RPMI8226 (cell line): Measurements from ENCODE around the gene LEMD1.

Experiments used
- DNase-seq: peaks from one replicate; pipeline ENCODE4 v3.0.0-alpha.2; 2015

The LEMD1 gene

DNA sequence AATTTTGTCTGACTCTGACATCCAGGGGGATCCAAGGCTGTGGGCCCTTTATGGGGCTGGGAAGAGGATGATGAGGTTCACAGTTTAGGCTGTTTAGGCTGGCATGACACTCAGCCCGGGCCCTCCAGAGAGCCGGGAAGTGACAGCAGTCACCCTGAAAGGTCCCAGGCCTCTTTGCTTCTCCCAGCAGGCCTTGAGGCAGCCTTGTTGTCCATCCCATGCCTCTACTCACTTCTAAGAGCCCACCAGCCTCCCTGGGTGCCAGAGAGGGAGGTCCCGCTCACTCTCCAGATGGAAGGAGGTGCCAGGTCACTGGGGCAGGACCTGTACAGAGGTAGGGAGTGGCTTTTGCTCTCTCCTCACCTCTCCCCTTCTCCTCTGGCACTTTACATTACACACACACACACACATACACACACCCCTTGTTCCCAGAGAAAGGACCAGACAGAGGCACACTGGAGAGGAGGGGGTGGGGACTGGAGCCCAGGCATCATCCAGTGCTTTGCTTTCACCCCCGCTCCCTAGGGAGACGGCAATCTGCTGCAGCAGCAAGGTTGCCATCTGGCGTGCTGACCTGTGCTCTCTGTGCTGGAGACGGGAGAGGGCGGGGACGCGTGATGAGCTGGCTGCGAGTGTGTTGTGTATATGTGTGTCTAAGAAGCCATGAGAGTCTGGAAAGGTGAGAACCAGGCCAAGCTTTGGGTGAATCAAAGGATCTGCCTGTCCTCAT is 69.7 kb downstream of the LEMD1 start:
- peak; percentile 77 for DNase-seq

DNA sequence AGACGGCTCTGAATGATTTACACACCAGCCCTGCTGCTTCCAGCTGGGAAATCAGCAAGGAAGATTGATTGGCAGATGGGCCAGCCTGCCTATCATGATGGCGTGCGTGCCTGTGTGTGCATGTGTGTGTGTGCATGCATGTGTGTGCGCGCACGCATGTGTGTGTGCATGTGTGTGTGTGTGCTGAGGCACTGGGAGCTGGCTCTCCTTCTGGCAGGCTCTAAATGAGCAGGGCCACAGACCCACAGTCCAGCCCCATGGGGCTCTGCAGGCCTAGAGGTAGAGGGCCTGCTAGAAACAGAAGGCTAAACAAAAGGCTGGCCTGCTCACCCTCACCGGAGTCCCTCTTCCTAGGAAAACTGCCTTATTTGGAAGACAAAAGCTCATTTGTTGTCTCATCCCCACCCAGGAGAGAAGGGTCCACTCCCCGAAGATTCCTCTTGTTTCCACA is 71.1 kb downstream of the LEMD1 start:
- DNase-seq: no peak

DNA sequence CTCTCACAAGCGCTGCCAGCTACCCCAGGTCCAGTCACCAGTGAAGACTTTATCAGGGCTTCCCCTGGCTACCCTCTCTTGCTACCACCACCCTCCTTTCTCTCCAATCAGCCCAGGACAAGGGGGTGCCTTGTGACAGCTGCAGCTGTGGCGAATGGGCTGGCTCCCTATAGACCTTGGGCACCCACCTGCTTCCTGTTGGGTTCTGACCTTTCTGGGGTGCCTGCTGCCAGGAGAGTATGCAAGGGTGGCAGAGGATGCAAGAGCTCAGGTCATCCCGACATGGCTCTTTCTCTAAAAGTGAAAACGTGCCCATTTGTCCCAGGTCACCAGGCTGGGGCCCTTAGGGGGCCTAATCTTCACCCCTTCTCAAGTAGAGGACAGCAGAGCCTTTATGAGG is 71.7 kb downstream of the LEMD1 start:
- DNase-seq: no peak

DNA sequence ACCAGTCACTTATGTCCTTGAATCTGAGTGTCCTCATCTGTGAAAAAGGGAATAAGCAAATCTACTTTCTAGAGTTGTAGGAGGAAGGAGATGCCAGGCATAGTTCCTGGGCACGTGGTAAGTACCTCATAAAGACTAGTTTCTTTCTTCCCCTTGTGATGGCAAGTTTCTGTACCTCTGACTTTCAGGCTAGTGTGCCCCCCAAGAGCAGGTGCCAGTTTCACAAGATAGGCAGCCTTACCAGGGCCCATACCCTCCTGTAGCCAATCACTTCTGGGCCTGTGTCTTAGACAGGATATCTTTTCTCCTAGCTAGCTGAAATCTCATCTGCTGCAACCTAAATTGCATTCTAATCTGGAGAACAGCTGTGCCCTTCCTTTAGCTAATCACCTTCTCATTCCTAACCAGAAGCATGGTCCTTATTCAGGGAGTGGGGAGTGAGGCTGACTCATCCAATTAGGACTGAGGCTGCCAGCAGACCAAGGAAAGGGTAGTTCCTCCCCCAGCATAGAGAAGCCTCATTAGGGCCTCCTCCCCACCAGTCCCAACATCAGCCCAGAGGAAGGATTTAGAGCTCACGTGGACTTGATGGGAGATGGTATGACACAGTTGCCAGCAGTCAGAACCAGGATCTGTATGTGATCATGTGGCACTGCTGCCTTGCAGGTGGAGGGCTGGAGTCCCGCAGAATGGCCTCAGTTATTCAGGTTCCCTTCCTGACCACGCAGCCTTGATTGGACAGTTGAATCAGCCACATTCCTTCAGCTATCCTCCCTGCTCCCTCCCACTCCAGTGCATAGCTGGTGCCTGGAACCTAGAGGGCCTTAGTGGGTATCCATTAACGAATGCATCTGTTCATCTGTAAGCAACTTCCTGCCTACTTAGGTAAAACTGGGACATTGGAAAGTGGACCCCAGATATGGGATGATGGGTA is 73.0 kb downstream of the LEMD1 start:
- peak; percentile 26 for DNase-seq

DNA sequence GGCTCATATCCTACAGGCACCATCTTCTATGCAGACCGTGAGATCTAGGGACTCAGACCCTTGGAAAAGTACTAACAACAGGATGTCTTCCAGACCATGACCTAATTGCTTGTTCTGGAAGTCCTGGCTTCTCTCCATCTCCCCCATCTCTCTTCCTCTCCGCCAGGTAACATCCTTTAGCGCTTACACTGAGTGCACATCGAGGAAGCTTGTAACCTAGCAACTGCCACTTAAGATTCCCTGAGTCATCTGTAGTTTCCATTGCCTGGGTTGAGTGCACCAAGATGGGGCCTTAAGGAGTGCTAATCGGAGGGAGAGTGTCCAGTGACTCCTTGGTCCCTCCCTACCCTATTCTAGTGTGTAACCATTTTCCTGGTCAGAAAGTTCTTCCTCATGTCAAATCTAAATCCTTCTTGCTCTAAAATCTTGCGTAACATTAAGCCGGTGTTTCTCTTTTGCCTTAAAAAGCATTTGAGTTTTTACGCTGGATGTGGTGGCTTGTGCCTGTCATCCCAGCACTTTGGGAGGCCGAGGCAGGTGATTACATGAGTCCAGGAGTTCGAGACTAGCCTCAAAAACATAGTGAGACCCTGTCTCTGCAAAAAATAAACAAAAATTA is 74.8 kb downstream of the LEMD1 start:
- DNase-seq: no peak

DNA sequence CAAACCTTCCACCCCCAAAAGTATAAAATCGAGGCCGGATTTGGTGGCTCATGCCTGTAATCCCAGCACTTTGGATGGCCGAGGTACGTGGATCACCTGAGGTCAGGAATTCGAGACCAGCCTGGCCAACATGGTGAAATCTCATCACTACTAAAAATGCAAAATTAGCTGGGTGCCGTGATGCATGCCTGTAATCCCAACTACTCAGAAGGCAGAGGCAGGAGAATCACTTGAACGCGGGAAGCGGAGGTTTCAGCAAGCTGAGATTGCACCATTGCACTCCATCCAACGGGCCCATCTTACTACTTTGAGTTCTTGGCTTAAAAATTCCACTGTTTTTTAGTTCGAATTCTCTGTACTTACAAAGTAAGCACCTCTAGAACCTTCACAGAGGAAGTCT is 76.1 kb downstream of the LEMD1 start:
- DNase-seq: no peak

DNA sequence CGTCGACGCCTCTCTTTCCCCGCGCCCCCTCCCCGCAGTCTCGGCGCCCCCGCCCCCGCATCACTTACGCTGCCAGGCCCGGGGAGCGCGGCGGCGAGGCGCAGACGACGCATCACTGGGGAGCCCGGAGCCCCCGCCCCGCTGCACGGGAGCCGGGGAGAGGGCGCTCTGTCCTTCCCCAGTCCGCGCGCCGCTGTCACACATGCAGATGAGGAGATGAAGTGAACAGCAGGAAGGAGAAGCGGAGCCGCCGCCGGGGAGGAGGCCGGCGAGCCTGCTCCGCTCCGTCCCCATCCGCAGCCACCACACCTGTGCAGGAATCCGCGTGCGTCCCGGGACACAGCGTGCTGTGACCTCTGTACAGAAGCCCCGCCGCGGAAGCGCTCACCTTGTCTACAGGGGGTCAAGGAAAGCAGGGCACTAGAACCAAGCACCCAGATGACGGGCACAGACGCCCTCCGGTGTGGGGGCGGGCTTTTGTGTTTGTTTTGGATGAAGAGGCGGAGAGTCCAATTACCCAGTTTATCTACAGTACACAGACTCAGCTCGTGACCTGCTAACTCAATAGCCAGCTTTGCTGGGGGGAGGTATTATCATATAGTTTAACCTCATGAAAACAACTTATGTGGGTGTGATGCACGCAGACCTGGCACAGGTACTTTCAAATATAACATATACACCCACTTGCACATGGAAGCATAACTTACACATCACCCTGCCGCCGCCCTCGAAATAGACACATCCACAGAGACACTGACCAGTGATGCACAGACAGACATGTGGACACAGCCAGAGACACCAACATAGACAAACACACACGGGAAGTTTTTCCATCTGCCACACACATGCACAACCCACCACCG is 77.6 kb downstream of the LEMD1 start:
- DNase-seq: peak; percentile 66

DNA sequence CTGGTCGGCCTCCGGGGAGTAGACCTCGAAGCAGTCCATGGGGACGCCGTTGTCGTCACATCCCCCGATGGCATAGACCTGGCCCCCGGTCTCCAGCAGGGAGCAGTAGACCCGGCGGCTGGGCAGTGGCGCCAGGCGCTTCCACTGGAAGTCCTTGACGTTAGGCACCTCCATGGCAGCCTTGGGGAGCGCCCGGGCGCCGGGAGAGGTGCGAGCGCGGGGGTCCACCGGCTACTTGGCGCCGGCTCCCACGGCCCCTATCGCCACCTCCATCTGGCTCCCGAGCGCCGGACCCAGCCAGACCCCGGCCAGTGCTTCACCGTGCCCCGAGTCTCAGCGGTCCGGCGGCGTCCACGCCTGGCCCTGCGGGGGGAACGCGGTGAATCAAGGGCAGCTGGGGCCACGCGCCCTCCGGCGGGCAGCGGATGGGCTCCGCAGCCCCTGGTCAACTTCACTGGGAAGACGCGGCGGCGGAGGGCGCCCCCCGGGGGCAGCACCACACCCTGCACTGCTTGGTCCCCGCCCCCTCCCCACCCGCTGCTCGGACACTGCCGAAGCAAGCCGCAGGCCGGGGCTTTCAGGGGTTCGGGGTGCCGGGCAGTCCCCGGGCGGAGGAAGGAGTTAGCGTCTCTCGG is 78.3 kb downstream of the LEMD1 start:
- DNase-seq: no peak

DNA sequence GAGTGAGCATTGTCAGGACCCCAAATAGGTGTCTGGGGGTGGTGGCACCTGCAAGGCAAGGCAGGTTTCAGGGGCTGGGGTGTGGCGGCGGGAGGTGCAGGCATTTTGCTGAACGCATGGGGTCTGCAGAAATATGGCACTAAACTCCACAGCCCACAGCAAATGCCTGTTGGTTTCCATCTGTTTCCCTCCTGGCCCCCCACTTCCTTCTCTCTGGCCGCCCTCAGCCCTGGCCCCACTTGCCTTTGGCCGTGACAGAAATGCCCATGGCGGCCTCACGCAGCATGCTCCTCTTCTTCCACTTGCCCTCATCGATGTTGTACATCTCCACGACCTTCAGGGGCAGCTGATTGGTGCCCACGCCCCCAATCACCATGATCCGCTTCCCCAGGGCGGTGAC is 78.9 kb downstream of the LEMD1 start:
- DNase-seq: no peak

DNA sequence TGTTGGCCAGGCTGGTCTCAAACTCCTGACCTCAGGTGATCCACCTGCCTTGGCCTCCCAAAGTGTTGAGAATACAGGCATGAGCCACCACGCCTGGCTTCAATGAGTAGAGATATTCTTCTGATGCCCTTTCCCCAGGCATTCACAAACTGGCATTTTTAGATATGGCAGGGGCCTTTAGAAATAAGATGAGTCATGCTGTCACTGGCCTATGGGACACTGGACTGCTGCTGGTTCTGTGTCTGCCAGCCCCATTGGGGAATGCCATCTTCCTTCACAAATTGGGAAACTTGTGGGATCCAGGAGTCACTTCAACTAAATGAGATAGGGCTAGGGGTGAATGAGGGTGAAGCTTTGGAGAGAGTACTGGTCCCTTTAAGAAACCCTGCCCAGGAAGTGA is 81.2 kb downstream of the LEMD1 start:
- no peak for DNase-seq

DNA sequence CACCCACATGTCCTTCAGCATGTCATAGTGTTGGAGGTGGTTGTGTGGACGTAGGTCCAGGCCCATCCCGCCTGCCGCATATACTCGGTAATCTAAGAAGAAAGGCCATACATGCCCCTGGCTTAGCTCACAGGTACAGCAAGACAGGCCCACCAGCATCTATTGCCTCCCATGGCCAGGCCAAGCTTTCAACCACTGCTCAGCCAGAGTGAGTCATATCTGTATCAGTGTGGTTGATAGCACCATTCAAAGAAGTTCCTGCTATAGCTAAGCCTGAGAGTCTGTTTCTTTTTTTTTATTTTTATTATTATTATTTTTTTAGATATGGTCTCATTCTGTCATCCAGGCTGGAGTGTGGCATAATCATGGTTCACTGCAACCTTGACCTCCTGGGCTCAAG is 82.1 kb downstream of the LEMD1 start:
- no peak for DNase-seq

DNA sequence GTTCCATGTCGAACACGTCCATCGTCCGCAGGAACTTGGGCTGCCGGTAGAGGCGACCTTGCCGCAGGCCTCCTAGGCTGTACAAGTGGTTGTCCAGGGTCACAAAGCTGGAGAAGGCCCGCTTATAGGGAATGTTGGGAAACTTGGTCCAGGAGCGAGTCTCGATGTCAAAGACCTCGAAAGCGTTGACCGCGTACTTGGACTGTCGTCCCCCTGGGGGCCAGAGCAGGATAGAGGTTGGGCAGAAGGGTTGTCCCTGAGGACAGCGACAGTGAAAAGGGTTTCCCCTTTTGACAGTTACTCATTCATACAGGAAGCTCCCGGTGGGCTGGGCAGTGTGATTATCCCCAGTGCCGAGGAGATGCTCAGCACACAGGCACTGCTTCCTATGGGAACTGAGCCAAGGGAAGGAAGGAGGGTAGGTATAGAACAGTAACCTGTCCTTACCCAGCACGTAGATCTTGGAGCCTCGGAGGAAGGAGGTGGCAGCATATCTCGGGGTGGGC is 82.6 kb downstream of the LEMD1 start:
- DNase-seq: no peak

DNA sequence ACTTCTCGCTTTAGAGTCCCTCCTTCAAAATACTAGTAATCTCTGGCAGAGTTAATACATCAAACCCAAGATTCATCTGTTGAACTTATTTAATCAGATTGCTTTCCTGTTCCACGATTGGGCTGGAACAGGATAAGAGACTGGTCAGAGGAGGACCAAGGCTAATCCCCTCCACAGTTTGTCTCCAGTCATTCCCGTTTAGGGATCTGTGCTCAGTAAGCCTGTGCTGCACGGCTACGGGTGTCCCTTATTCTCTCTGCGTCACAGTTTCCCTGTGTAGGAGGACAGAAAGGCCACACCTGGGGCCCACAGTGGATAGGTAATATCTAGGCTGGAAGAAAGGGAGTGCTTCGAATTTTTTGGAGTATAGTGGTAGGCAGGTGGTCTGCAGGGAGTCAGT is 83.8 kb downstream of the LEMD1 start:
- DNase-seq: no peak

DNA sequence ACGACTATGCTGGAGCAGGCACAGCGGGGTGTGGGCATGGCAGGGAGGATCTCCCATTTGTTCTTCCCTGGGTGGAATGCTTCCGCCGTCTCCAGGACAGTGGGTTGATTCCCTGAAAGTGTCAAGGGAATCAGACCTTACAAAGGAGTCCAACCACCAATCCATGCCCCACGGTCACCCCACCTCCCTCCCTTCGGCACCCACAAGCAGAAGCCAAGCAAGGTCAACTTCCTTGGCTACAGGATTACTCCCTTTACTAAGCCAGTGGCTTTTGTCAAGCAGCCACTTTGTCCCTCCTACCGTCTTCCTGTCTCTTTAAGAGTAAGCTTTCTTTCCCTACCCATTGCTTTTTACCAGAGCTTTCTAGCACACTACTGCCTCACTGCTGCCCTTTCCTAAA is 84.4 kb downstream of the LEMD1 start:
- no peak for DNase-seq

DNA sequence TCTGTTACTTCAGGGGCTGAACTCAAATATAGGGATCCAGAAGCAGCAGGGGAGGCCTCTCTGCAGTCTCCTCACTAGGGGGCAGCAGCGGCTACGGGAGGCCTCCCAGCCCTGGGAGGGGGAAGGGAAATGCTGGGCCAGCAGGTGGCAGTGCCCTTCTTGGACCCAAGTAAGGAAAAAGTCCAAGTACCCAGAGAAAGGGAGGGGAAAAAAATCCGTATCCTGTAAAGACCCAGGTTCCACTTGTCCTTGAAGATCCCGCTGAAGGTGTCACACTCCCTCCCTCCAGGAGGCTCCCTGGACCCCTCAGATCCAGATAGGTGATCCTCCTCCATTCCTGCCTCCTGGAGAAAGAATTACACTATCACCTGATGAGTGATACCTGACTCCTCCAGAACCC is 86.2 kb downstream of the LEMD1 start:
- DNase-seq: peak; percentile 90

DNA sequence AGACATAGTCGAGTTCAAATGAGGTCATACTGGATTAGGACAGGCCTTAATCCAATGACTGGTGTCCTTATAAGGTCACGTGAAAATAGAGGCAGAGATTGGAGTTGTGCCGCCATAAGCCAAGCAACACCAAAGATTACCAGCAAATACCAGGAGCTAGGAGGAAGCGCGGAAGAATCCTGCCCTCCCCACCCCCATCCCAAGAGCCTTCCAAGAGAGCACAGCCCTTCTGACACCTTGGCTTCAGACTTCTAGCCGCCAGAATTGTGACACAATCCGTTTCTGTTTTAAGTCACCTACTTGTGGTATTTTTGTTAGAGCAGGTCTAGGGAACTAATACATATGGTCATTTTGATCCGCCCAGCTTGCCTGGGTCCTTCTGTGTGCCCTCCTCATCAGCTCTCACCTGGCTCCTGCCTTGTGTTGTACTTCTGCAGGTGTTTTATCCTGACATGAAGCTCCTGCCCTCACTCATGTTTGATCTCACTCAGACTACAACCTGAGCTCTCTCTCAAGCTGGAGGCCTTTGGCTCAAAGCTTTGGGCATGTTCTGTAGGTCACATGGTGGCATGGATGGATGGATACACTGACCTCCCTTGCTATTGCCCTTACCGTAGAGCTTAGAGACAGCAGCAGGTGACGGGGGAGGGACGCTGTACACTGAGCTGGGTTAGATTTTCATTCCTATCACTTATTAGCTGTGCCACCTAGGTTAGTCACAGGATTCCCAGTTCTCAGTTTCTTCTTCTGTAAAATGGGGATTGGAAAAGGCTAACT is 89.7 kb downstream of the LEMD1 start:
- DNase-seq: no peak
